Type B pancreatic cell (in vitro differentiated cells): Measurements from ENCODE around the gene SLC46A1. TPM values are rescaled to one million over a fixed set of nuclear protein-coding genes. Genes with fewer than 3 reads are reported as not detected.
"Not testable (repeated sequence)": the region's sequence is repeated elsewhere in the genome, so short reads cannot be mapped to it uniquely, and the experiment has no call there.

Experiments used
- DNase-seq: peaks from one replicate; pipeline ENCODE4 v3.0.0; 2021; ENCODE audit warnings: mixed read lengths; ENCODE audit not compliant: unreplicated experiment; ENCODE audit errors: extremely low spot score
- H3K27ac Mint-ChIP-seq: 2 replicates; pipeline ENCODE4 v1.8.0; 2021; ENCODE audit warnings: mild to moderate bottlenecking, mixed read lengths
- H3K27me3 Mint-ChIP-seq: 2 replicates; pipeline ENCODE4 v1.8.0; 2021; ENCODE audit warnings: mixed read lengths
- H3K36me3 Mint-ChIP-seq: 2 replicates; pipeline ENCODE4 v1.8.0; 2021; ENCODE audit warnings: mixed read lengths
- H3K4me1 Mint-ChIP-seq: one replicate; pipeline ENCODE4 v1.8.0; 2021; ENCODE audit warnings: mixed read lengths; ENCODE audit not compliant: unreplicated experiment
- H3K4me3 Mint-ChIP-seq: 2 replicates; pipeline ENCODE4 v1.8.0; 2021; ENCODE audit warnings: mild to moderate bottlenecking, mixed read lengths
- H3K9me3 Mint-ChIP-seq: 2 replicates; pipeline ENCODE4 v1.8.0; 2021; ENCODE audit warnings: mixed read lengths
- total RNA-seq: library from RNA; stranded (reverse); gene quantifications from 2 replicates; pipeline ENCODE4 v1.2.1, GENCODE V29; 2021; ENCODE audit warnings: low replicate concordance
- TF ChIP-seq, protein P1 (sequence below): fragments of 200-600 bp; sonication (generic); conservative IDR thresholded peaks from 2 replicates; pipeline ENCODE4 v1.5.0; 2021; ENCODE audit warnings: antibody characterized with exemption, mild to moderate bottlenecking

SLC46A1 gene
- total RNA-seq, 1 donor from 2014 or later: 21.9 TPM

DNA sequence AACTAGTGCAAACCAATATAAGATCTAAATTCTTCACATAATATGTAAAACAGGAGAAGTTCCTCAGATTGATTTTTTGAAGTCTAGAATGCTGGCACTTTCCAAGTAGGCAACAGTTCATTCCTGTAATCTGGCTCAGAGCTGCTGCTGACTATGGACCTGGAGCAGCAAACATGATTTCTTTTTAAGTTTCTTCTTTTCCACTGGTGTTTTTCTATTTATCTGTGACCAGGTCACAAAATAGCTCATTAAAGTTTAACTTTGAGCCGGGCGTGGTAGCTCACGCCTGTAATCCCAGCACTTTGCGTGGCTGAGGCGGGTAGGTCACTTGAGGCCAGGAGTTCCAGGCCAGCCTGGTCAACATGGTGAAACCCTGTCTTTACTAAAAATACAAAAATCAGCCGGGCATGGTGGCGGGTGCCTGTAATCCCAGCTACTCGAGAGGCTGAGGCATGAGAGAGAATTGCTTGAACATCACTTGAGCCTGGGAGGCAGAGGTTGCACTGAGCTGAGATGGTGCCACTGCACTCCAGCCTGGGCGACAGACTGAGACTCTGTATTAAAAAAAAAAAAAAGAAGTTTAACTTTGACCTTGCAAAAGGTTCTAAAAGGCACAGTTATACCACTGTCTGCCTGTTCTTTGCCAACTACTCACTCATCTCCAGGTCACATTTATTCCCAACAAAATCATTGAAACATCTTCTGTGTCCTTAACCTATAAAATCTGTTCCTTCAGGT lies 38.1 kb upstream of the SLC46A1 start:
- DNase-seq: no peak
- no peaks in the 10 kb centered on the region for H3K36me3 Mint-ChIP-seq
- no peaks in the 10 kb centered on the region for H3K9me3 Mint-ChIP-seq

DNA sequence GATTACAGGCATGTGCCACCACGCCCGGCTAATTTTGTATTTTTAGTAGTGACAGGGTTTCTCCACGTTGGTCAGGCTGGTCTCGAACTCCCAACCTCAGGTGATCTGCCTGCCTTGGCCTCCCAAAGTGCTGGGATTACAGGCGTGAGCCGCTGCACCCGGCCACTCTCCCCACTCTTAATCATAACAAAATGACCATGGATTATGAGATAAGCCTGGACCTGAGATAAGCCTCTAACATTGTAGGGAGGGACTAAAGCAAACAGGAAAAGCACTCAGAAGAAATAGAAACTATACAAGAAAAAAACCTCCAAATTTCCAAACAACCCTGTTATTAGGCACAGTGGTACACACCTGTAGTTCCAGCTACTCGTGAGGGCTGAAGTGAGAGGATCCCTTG lies 28.3 kb upstream of the SLC46A1 start:
- not testable (repeated sequence) for DNase-seq, H3K4me1 Mint-ChIP-seq, H3K36me3 Mint-ChIP-seq, H3K27ac Mint-ChIP-seq, H3K9me3 Mint-ChIP-seq, H3K4me3 Mint-ChIP-seq
- H3K27me3 Mint-ChIP-seq: peaks cover 34% of the 10 kb centered on the region

More for the DNA sequence above, 38.1 kb upstream of the SLC46A1 start:
- H3K4me1 Mint-ChIP-seq: no peaks in the 10 kb centered on the region
- H3K27ac Mint-ChIP-seq: no peak overlapping the region
- H3K4me3 Mint-ChIP-seq: no peak overlapping the region
- TF ChIP-seq, protein P1, sequence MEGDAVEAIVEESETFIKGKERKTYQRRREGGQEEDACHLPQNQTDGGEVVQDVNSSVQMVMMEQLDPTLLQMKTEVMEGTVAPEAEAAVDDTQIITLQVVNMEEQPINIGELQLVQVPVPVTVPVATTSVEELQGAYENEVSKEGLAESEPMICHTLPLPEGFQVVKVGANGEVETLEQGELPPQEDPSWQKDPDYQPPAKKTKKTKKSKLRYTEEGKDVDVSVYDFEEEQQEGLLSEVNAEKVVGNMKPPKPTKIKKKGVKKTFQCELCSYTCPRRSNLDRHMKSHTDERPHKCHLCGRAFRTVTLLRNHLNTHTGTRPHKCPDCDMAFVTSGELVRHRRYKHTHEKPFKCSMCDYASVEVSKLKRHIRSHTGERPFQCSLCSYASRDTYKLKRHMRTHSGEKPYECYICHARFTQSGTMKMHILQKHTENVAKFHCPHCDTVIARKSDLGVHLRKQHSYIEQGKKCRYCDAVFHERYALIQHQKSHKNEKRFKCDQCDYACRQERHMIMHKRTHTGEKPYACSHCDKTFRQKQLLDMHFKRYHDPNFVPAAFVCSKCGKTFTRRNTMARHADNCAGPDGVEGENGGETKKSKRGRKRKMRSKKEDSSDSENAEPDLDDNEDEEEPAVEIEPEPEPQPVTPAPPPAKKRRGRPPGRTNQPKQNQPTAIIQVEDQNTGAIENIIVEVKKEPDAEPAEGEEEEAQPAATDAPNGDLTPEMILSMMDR: no peak
- peaks cover 12% of the 10 kb centered on the region for H3K27me3 Mint-ChIP-seq

DNA sequence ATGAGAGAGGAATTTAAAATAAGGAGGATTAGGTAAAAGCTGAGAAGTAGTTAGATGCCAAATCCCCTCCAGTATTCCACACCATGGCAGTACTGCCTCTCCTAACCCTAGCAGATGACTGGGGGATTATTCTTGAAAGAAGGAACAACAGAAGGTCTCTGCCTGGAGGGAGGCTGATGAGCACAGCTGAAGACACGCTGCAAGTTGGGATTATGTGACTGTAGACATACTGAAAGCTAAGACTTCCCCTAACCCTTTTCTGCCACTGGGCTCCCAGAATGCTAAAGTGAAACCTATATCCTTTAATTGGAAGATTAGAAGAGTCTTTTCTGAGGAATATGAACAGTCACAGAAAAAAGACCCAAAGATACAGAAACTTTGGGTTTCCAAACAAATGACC lies 27.7 kb upstream of the SLC46A1 start:
- TF ChIP-seq, protein P1: no peak
- no peaks in the 10 kb centered on the region for H3K4me1 Mint-ChIP-seq
- H3K9me3 Mint-ChIP-seq: no peaks in the 10 kb centered on the region
- H3K27ac Mint-ChIP-seq: no peak overlapping the region
- H3K36me3 Mint-ChIP-seq: no peaks in the 10 kb centered on the region
- no peak for DNase-seq
- no peak overlapping the region for H3K4me3 Mint-ChIP-seq
- H3K27me3 Mint-ChIP-seq: peaks cover 34% of the 10 kb centered on the region

DNA sequence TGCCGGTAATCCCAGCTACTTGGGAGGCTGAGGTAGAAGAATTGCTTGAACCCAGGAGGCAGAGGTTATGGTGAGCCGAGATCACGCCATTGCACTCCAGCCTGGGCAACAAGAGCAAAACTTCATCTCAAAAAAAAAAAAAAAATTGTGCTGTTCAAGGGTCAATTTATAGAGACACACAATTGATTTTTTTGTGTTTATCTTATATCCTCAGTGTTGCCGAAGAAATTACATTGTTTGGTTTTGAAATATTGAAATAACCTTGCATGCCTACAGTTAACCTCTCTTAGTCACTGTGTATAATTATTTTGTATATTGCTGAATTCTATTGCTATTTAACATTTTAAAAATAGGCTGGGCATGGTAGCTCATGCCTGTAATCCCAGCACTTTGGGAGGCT lies 22.0 kb upstream of the SLC46A1 start:
- peaks cover 23% of the 10 kb centered on the region for H3K27me3 Mint-ChIP-seq
- not testable (repeated sequence) for H3K36me3 Mint-ChIP-seq, DNase-seq, H3K9me3 Mint-ChIP-seq, H3K4me3 Mint-ChIP-seq, H3K4me1 Mint-ChIP-seq, H3K27ac Mint-ChIP-seq

DNA sequence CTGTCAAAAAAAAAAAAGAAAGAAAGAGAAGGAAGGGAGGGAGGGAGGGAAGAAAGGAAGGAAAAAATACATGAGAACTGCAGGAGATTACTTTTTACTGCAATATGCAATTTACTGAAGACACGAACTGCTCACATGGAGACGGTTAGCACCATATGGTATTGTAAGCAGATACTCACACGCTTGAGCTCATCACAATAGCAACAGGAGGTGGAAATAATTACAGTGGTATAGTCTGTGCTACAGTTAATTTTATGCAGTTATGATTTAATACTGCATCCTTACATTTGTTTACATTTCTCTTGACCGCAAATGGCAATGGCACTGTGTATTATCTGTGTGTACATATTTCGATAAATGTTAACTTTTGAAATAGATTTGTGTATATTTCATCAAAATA lies 21.4 kb upstream of the SLC46A1 start:
- Mint-ChIP-seq H3K4me3 (no peak overlapping the region), H3K9me3 (no peaks in the 10 kb centered on the region), H3K4me1 (no peaks in the 10 kb centered on the region), H3K27ac (no peak overlapping the region), H3K36me3 (no peaks in the 10 kb centered on the region), H3K27me3 (peaks cover 19% of the 10 kb centered on the region)
- DNase-seq: no peak
- TF ChIP-seq, protein P1: no peak

DNA sequence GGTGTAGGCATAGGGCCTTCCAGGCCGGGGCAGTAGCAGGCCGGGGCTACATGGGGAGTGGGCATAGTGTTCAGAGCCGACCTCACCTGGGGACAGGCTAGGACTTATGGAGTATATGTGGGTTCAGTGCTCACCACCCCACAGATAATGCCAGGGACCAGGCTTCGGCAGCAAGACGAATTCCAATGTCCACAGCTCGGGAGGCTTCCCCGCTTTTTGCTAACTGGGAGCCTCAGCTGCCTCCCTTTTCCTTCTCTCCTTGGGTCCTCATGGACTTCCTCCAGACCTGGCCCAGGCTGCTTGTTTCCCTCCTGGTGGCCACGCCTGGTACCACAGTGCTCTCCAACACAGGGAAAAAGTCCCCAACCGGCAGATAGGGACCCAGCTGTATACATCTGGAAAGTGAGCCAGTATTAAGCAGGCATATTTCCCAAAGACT lies 20.1 kb upstream of the SLC46A1 start:
- no peak for DNase-seq
- Mint-ChIP-seq H3K4me1 (no peaks in the 10 kb centered on the region), H3K27ac (no peak overlapping the region), H3K9me3 (no peaks in the 10 kb centered on the region), H3K4me3 (no peak overlapping the region), H3K36me3 (no peaks in the 10 kb centered on the region), H3K27me3 (peaks cover 10% of the 10 kb centered on the region)
- TF ChIP-seq, protein P1: peak; percentile 64
